Measurements from ENCODE around the gene OR5P2.
"Not testable (repeated sequence)": the region's sequence is repeated elsewhere in the genome, so short reads cannot be mapped to it uniquely, and the experiment has no call there.

The OR5P2 gene

GRCh38 chr11:7796842-7797241 is at the start of gene OR5P2:
OR5P2 (minus strand) TSS chr11:7796942; CDS start chr11:7796942, 0 bp downstream.
- DNase-seq (ENCODE audit: low read depth in 2 of 2) = no peak

GRCh38 chr11:7846003-7846402 is 49.3 kb upstream of the OR5P2 start:
- no peak for DNase-seq (ENCODE audit: low read depth in 2 of 2)

GRCh38 chr11:7844986-7845385 is 48.2 kb upstream of the OR5P2 start:
- DNase-seq (ENCODE audit: low read depth in 2 of 2) = no peak

GRCh38 chr11:7844521-7844920 is 47.8 kb upstream of the OR5P2 start:
- DNase-seq (ENCODE audit: low read depth in 2 of 2) = no peak

GRCh38 chr11:7840578-7840977 is 43.8 kb upstream of the OR5P2 start:
- no peak for DNase-seq (ENCODE audit: low read depth in 2 of 2)

- no peak for DNase-seq (ENCODE audit: low read depth in 2 of 2)
These were observed 36.8 kb upstream of the OR5P2 start for GRCh38 chr11:7833527-7833926.

GRCh38 chr11:7830740-7831139 is 34.0 kb upstream of the OR5P2 start, which contains the start of gene OR5P3:
OR5P3 (minus strand) TSS chr11:7830840.
- DNase-seq (ENCODE audit: low read depth in 2 of 2) = no peak

- DNase-seq (ENCODE audit: low read depth in 2 of 2) = no peak
These were observed 29.6 kb upstream of the OR5P2 start for GRCh38 chr11:7826324-7826723.

GRCh38 chr11:7820417-7820816 is 23.7 kb upstream of the OR5P2 start:
- not testable (repeated sequence) for DNase-seq (ENCODE audit: low read depth in 2 of 2)

- DNase-seq (ENCODE audit: low read depth in 2 of 2) = not testable (repeated sequence)
These were observed 18.2 kb upstream of the OR5P2 start for GRCh38 chr11:7814897-7815296.

- DNase-seq (ENCODE audit: low read depth in 2 of 2) = not testable (repeated sequence)
These were observed 13.6 kb upstream of the OR5P2 start for GRCh38 chr11:7810301-7810700.

GRCh38 chr11:7793233-7793632 is 3.5 kb downstream of the OR5P2 start:
- DNase-seq (ENCODE audit: low read depth in 2 of 2) = no peak

GRCh38 chr11:7787239-7787638 is 9.5 kb downstream of the OR5P2 start:
- no peak for DNase-seq (ENCODE audit: low read depth in 2 of 2)

GRCh38 chr11:7775689-7776088 is 21.1 kb downstream of the OR5P2 start:
- DNase-seq (ENCODE audit: low read depth in 2 of 2) = no peak

GRCh38 chr11:7764301-7764700 is 32.4 kb downstream of the OR5P2 start:
- not testable (repeated sequence) for DNase-seq (ENCODE audit: low read depth in 2 of 2)

GRCh38 chr11:7759010-7759409 is 37.7 kb downstream of the OR5P2 start:
- DNase-seq (ENCODE audit: low read depth in 2 of 2) = no peak

- DNase-seq (ENCODE audit: low read depth in 2 of 2) = no peak
These were observed 47.3 kb downstream of the OR5P2 start for GRCh38 chr11:7749456-7749855.
